Measurements from ENCODE around the gene ZNF708.
"Not testable (repeated sequence)": the region's sequence is repeated elsewhere in the genome, so short reads cannot be mapped to it uniquely, and the experiment has no call there.

The ZNF708 gene

DNA sequence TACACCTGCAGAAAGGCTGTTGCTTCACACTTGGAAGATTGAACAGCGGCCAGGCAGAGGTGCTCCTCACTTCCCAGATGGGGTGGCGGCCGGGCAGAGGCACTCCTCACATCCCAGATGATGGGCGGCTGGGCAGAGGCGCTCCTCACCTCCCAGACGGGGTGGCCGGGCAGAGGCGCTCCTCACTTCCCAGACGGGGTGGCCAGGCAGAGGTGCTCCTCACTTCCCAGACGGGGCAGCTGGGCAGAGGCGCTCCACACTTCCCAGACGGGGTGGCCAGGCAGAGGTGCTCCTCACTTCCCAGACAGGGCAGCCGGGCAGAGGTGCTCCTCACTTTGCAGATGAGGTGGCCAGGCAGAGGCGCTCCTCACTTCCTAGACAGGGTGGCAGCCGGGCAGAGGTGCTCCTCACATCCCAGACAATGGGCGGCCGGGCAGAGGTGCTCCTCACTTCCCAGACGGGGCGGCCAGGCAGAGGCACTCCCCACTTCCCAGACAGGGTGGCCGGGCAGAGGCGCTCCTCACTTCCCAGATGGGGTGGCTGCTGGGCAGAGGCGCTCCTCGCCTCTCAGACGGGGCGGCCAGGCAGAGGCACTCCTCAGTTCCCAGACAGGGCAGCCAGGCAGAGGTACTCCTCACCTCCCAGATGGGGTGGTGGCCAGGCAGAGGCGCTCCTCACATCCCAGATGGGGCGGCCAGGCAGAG, 69.6 kb downstream of the ZNF708 start:
- DNase-seq: not testable (repeated sequence)

DNA sequence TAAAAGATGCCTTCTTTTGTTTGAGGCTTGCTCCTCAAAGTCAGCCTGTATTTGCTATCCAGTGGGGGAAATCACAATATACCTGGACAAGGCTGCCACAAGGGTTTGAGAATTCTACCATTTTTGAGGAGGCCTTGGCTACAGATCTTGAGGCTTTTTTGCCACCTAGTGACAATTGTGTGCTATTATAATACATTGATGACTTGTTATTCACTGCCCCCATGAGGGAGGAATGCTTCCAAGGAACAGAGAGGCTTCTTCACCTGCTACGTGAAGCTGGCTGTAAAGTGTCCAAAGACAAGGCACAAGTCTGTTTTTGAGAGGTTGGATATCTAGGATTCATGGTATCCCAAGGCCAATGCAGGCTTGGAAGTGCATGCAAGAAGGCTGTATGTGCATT, 72.5 kb downstream of the ZNF708 start:
- no peak for DNase-seq

All from right forelimb (tissue), 1 donor.